PC-3 (cell line): Measurements from ENCODE around the gene SPRR3.

Experiments used
- EZH2 ChIP-seq: fragments of 300-600 bp; sonication (generic); IDR thresholded peaks from one replicate; pipeline ENCODE4 v1.6.1; 2017; ENCODE audit warnings: antibody characterized with exemption, mild to moderate bottlenecking, low read length; ENCODE audit not compliant: unreplicated experiment
- TF ChIP-seq, protein P1 (sequence below): fragments of 300-600 bp; sonication (generic); conservative IDR thresholded peaks from 2 replicates; pipeline ENCODE4 v1.5.1; 2017; ENCODE audit warnings: antibody characterized with exemption, low read depth, mild to moderate bottlenecking, low read length

DNA sequence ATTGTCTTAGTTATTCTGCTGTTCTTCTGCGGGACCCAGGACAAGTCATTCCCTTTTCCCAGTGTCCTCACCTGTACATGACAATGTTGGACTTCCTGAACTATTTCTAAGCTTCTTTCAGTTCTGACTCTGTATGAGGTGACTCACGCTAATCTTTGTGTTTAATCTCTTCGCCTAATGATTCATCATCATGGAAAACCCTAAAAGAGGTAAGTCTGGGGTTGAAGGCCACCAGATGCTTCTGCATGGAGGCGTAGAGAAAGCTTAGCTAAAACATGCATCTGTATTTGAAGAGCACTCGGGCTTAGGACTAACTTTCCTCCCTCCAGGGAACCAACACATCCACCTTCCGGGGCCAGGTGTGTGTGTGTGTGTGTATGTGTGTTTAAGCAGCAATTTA, 47.1 kb upstream of the SPRR3 start:
- TF ChIP-seq, protein P1, sequence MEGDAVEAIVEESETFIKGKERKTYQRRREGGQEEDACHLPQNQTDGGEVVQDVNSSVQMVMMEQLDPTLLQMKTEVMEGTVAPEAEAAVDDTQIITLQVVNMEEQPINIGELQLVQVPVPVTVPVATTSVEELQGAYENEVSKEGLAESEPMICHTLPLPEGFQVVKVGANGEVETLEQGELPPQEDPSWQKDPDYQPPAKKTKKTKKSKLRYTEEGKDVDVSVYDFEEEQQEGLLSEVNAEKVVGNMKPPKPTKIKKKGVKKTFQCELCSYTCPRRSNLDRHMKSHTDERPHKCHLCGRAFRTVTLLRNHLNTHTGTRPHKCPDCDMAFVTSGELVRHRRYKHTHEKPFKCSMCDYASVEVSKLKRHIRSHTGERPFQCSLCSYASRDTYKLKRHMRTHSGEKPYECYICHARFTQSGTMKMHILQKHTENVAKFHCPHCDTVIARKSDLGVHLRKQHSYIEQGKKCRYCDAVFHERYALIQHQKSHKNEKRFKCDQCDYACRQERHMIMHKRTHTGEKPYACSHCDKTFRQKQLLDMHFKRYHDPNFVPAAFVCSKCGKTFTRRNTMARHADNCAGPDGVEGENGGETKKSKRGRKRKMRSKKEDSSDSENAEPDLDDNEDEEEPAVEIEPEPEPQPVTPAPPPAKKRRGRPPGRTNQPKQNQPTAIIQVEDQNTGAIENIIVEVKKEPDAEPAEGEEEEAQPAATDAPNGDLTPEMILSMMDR: no peak
- no peak for TF ChIP-seq EZH2
